Gastroesophageal sphincter (tissue), 4 donors: ENCODE measurements around the gene ACADSB. TPM values are rescaled to one million over a fixed set of nuclear protein-coding genes. Genes with fewer than 3 reads are reported as not detected.

Experiments
- ATAC-seq: fragments of 150-250 bp; one replicate; pipeline ENCODE4 v1.9.1; 2016; ENCODE audit warnings: mild to moderate bottlenecking, moderate library complexity
- H3K27ac ChIP-seq, 4 donors: fragments of 200-600 bp; sonication (generic) in 3 of 4; 1 replicate in 3 of 4; 2 replicates in 1 of 4; pipeline ENCODE4 v1.5.1; 2016 to 2019
- H3K27me3 ChIP-seq: fragments of 200-600 bp; sonication (generic); one replicate; pipeline ENCODE4 v1.5.1; 2019
- H3K36me3 ChIP-seq, 2 donors: fragments of 200-600 bp; sonication (generic); one replicate each; pipeline ENCODE4 v1.5.1; 2019; ENCODE audit warnings: control low read depth in 1 of 2
- H3K4me1 ChIP-seq, 3 donors: fragments of 200-600 bp; sonication (generic); 1 replicate in 2 of 3; 2 replicates in 1 of 3; pipeline ENCODE4 v1.5.1; 2016 to 2019; ENCODE audit warnings: control low read depth in 2 of 3
- H3K4me3 ChIP-seq, 2 donors: fragments of 200-600 bp; sonication (generic); one replicate each; pipeline ENCODE4 v1.5.1; 2019; ENCODE audit warnings: mild to moderate bottlenecking in 1 of 2, moderate library complexity in 1 of 2
- H3K9me3 ChIP-seq, 3 donors: fragments of 200-600 bp; sonication (generic); one replicate each; pipeline ENCODE4 v1.5.1; 2017 to 2019; ENCODE audit warnings: control low read depth in 2 of 3
- EP300 ChIP-seq: sonication (generic); formaldehyde crosslinking; IDR thresholded peaks from one replicate; pipeline ENCODE4 v1.6.1; 2017; ENCODE audit warnings: antibody characterized with exemption, mild to moderate bottlenecking
- POLR2A ChIP-seq, 2 donors: fragments of 450-650 bp; IDR thresholded peaks; one replicate each; pipeline ENCODE4 v1.6.1; 2017; ENCODE audit warnings: antibody characterized with exemption in 2 of 2, mild to moderate bottlenecking in 2 of 2, moderate library complexity in 1 of 2
- POLR2AphosphoS5 ChIP-seq: sonication (generic); formaldehyde crosslinking; IDR thresholded peaks from one replicate; pipeline ENCODE4 v1.6.1; 2017; ENCODE audit warnings: antibody characterized with exemption
- WGBS, 2 donors: methylation state at CpG; one replicate each; pipeline ENCODE4 v1.1.5; 2018; ENCODE audit warnings: low coverage in 1 of 2; 5-methylcytosine and 5-hydroxymethylcytosine counted together
- total RNA-seq, 4 donors: library from RNA; depleted of rRNA; stranded (reverse); fragments of >200 nt; gene quantifications; one replicate each; pipeline ENCODE4 v1.1.0, GENCODE V29; 2016
- TF ChIP-seq, protein P1 (sequence below), 4 experiments: fragments of 200-600 bp in 2 of 4; fragments of 450-650 bp in 2 of 4; sonication (generic) in 1 of 4; IDR thresholded peaks; one replicate each; pipeline ENCODE4 v1.5.1; 2017 to 2019; ENCODE audit warnings: antibody characterized with exemption in 4 of 4, mild to moderate bottlenecking in 2 of 4, moderate library complexity in 2 of 4

The ACADSB gene
- total RNA-seq, 4 donors from 2014 or later: 12.1 to 28.2 (median 16.3) TPM

DNA sequence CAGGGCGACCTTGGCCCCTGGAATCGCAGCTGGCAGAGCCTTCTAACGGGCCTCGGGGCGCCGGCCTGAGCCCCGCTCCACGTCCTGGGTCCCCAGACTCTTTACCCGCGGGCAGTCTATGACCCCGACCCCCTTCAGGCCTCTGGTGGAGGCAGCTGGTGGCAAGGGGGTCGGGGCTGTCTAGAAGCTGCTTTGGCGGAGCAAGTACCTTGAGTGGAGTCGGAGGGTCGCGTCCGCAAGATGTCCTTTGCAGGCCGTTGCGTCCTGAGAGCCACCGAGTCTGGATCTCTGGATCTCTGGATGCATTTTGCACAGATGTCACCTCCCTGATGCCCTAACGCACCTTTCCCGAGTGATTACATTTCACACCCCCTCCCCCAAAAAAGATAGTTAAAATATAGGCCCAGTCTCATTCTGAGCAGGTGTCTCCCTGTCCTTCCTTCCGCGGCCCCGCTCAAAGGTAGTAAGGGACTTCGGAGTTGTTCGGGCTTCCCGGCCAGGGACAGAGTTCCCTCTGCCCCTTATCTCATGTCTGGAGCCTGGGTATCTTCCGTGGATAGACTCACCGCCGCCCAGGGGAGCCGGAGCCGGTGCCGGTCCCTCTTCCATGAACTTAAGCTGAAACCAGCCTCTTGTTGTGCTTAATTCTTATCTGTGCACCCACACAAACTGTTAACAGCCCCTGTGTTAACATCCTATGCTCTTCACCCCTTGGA lies 457 bp downstream of the ACADSB start:
- H3K27me3 ChIP-seq: no peaks in the 10 kb centered on the region
- H3K4me1 ChIP-seq: peaks cover 0 to 52% (median 20%) of the 10 kb centered on the region in 3 donors
- H3K36me3 ChIP-seq: peaks cover 0 to 5% of the 10 kb centered on the region in 2 donors
- TF ChIP-seq EP300 (no peak), POLR2A (IDR thresholded peaks at IDR 0.05) (no peak), POLR2AphosphoS5 (no peak)
- TF ChIP-seq, protein P1, sequence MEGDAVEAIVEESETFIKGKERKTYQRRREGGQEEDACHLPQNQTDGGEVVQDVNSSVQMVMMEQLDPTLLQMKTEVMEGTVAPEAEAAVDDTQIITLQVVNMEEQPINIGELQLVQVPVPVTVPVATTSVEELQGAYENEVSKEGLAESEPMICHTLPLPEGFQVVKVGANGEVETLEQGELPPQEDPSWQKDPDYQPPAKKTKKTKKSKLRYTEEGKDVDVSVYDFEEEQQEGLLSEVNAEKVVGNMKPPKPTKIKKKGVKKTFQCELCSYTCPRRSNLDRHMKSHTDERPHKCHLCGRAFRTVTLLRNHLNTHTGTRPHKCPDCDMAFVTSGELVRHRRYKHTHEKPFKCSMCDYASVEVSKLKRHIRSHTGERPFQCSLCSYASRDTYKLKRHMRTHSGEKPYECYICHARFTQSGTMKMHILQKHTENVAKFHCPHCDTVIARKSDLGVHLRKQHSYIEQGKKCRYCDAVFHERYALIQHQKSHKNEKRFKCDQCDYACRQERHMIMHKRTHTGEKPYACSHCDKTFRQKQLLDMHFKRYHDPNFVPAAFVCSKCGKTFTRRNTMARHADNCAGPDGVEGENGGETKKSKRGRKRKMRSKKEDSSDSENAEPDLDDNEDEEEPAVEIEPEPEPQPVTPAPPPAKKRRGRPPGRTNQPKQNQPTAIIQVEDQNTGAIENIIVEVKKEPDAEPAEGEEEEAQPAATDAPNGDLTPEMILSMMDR (IDR thresholded peaks at IDR 0.05): no peak
- H3K27ac ChIP-seq: peak overlapping the region; percentile 44 to 96 (median 90)
- no peaks in the 10 kb centered on the region for H3K9me3 ChIP-seq
- 0% methylated on average over 6 to 12 of the region's 34 CpGs for WGBS, 2 donors
- ATAC-seq: peak; percentile 34
- H3K4me3 ChIP-seq: peak overlapping the region; percentile 58 to 98

DNA sequence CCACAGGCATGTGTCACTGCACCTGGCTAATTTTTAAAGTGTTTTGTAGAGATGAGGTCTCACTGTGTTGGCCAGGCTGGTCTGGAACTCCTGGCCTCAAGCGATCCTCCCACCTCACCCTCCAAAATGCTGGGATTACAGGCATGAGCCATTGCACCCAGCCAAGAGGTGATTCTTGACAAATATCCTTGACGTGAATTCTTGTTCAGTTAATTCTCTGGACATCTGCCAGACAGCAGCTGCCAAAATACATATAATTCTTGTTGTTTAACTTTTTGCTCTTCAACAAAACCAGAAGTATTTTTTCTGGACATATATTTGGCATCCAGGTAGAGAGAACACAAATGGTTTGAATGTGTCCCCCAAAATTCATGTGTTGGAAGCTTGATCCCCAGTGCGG lies 3.2 kb downstream of the ACADSB start:
- Histone ChIP-seq H3K36me3 (peaks cover 0 to 5% of the 10 kb centered on the region in 2 donors), H3K4me1 (peaks cover 0 to 24% (median 18%) of the 10 kb centered on the region in 3 donors), H3K9me3 (no peaks in the 10 kb centered on the region), H3K27me3 (no peaks in the 10 kb centered on the region), H3K27ac (no peak overlapping the region), H3K4me3 (no peak overlapping the region)
- no peak for ATAC-seq
- TF ChIP-seq POLR2A (IDR thresholded peaks at IDR 0.05) (no peak), EP300 (no peak), POLR2AphosphoS5 (no peak)
- TF ChIP-seq, protein P1 (IDR thresholded peaks at IDR 0.05): no peak
- WGBS, 2 donors: 77 to 86% methylated on average over 1 to 3 of the region's 3 CpGs

DNA sequence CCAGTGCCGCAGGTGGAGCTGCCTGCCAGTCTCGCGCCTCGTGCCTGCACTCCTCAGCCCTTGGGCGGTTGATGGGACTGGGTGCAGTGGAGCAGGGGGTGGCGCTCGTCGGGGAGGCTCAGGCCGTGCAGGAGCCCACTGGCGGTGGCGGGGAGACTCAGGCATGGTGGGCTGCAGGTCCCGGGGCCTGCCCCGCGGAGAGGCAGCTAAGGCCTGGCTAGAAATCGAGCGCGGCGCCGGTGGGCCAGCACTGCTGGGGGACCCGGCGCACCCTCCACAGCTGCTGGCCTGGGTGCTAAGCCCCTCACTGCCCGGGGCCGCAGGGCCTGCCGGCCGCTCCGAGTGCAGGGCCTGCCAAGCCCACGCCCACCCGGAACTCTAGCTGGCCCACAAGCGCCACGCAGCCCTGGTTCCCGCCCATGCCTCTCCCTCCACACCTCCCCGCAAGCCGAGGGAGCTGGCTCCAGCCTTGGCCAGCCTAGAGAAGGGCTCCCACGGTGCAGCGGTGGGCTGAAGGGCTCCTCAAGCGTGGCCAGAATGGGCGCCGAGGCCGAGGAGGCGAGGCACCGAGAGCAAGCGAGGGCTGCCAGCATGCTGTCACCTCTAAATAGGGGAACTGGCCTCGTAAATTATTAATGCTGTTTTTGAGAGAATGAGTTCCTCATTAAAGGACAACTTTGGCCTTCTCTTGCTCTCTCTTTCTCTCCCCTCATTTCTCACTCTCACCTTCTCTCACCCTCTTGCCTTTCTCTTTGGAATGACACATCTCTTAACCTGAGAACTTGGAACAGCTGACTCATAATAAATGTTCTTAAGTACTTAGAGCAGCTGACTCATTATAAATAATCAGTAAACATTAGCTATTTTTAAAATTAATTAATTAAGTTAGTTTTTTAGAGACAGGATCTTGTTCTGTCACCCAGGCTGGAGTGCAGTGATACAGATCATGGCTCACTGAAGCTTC lies 4.9 kb downstream of the ACADSB start:
- H3K4me1 ChIP-seq: peaks cover 0 to 15% (median 9%) of the 10 kb centered on the region in 3 donors
- TF ChIP-seq POLR2A (IDR thresholded peaks at IDR 0.05): no peak
- TF ChIP-seq EP300: no peak
- H3K36me3 ChIP-seq: peaks cover 0 to 5% of the 10 kb centered on the region in 2 donors
- WGBS, 2 donors: 79 to 100% methylated on average over 2 of the region's 43 CpGs
- H3K4me3 ChIP-seq: no peak overlapping the region
- no peaks in the 10 kb centered on the region for H3K9me3 ChIP-seq
- no peaks in the 10 kb centered on the region for H3K27me3 ChIP-seq
- no peak for ATAC-seq
- H3K27ac ChIP-seq: no peak overlapping the region

DNA sequence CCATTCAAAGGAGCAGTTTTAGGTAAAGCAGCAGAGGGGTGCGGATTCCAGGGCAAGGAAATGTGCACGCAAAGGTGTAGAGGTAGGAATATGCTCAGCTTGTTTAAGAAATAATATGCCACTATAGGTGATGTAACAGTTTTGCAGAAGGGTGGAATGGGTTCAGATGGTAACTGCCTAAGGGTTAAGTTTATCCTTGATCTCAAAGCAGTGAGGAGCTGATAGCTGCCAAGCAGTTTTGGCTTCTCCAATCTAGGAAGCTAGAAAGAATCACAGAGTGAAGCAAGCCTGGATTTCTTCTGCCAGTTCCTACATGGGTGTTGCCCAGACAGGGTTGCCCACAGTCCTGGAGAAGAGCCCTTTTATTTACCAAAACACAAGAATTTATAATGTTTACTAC lies 6.0 kb downstream of the ACADSB start:
- TF ChIP-seq EP300: no peak
- no peak for TF ChIP-seq POLR2AphosphoS5
- no peak for TF ChIP-seq POLR2A (IDR thresholded peaks at IDR 0.05)
- TF ChIP-seq, protein P1 (IDR thresholded peaks at IDR 0.05): no peak
- no peak for ATAC-seq
- Histone ChIP-seq H3K36me3 (peaks cover 0 to 5% of the 10 kb centered on the region in 2 donors), H3K4me1 (peaks cover 0 to 10% (median 7%) of the 10 kb centered on the region in 3 donors), H3K9me3 (no peaks in the 10 kb centered on the region), H3K27me3 (no peaks in the 10 kb centered on the region), H3K27ac (no peak overlapping the region), H3K4me3 (no peak overlapping the region)
- WGBS, 2 donors: 100% methylated on average over 2 of the region's 2 CpGs; no CpG with 5 or more reads in 1 of the 2 donors

DNA sequence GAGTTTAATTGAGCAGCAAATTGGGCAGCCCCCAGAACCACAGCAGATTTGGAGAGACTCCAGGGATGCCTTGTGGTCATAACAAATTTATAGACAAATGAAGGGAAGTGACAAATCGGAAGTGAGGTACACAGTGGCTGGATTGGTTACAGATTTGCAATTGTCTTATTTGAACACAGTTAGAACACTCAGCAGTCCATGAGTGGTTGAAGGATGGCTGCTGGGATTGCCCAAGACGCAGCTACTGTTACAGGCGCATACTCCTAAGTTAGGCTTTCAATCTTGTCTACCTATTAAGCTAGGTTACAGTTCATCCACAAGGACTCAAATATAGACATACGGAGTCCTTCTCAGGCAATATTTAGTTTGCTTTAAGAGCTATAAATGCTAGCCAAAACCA lies 7.4 kb downstream of the ACADSB start:
- H3K9me3 ChIP-seq: no peaks in the 10 kb centered on the region
- peaks cover 0 to 5% of the 10 kb centered on the region in 2 donors for H3K36me3 ChIP-seq
- H3K27me3 ChIP-seq: no peaks in the 10 kb centered on the region
- no peaks in the 10 kb centered on the region for H3K4me1 ChIP-seq
- H3K4me3 ChIP-seq: no peak overlapping the region
- WGBS, 2 donors: 89 to 97% methylated on average over 4 of the region's 4 CpGs
- TF ChIP-seq, protein P1 (IDR thresholded peaks at IDR 0.05): no peak
- TF ChIP-seq POLR2A (IDR thresholded peaks at IDR 0.05) (no peak), POLR2AphosphoS5 (no peak), EP300 (no peak)
- no peak overlapping the region for H3K27ac ChIP-seq
- ATAC-seq: no peak
